Gastroesophageal sphincter (tissue), 3 donors: ENCODE measurements around the gene DMD.

Experiments used
- EP300 ChIP-seq: sonication (generic); formaldehyde crosslinking; IDR thresholded peaks from one replicate; pipeline ENCODE4 v1.6.1; 2017; ENCODE audit warnings: antibody characterized with exemption, mild to moderate bottlenecking
- TF ChIP-seq, protein P1 (sequence below), 4 experiments: fragments of 200-600 bp in 2 of 4; fragments of 450-650 bp in 2 of 4; sonication (generic) in 1 of 4; IDR thresholded peaks; one replicate each; pipeline ENCODE4 v1.5.1; 2017 to 2019; ENCODE audit warnings: antibody characterized with exemption in 4 of 4, mild to moderate bottlenecking in 2 of 4, moderate library complexity in 2 of 4

DNA sequence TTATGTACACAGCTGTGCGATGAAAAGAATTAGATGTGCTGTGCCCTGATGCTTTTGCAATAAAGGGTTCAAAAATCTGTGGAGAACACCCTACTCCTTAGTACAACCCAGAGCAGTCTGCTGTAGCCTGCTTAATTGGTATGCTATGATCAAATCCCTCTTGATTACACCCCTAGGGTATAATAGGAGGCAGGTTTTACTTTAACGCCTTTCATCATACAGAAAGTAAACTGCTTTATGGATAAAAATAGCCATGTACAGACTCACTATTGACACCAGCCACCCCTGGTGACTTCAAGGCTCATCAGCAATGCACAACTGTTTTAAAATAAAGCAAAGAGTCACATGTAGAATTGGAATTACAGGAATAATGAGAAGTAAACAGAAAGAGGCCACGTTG is 315.3 kb downstream of the DMD start:
- TF ChIP-seq, protein P1, sequence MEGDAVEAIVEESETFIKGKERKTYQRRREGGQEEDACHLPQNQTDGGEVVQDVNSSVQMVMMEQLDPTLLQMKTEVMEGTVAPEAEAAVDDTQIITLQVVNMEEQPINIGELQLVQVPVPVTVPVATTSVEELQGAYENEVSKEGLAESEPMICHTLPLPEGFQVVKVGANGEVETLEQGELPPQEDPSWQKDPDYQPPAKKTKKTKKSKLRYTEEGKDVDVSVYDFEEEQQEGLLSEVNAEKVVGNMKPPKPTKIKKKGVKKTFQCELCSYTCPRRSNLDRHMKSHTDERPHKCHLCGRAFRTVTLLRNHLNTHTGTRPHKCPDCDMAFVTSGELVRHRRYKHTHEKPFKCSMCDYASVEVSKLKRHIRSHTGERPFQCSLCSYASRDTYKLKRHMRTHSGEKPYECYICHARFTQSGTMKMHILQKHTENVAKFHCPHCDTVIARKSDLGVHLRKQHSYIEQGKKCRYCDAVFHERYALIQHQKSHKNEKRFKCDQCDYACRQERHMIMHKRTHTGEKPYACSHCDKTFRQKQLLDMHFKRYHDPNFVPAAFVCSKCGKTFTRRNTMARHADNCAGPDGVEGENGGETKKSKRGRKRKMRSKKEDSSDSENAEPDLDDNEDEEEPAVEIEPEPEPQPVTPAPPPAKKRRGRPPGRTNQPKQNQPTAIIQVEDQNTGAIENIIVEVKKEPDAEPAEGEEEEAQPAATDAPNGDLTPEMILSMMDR (IDR thresholded peaks at IDR 0.05), result no peak
- no peak for TF ChIP-seq EP300
